Measurements from ENCODE around the gene CD276.
A peak's percentile ranks its signal among the peaks of the same experiment; 100 is the strongest.
"Not testable (repeated sequence)": the region's sequence is repeated elsewhere in the genome, so short reads cannot be mapped to it uniquely, and the experiment has no call there.

The CD276 gene

DNA sequence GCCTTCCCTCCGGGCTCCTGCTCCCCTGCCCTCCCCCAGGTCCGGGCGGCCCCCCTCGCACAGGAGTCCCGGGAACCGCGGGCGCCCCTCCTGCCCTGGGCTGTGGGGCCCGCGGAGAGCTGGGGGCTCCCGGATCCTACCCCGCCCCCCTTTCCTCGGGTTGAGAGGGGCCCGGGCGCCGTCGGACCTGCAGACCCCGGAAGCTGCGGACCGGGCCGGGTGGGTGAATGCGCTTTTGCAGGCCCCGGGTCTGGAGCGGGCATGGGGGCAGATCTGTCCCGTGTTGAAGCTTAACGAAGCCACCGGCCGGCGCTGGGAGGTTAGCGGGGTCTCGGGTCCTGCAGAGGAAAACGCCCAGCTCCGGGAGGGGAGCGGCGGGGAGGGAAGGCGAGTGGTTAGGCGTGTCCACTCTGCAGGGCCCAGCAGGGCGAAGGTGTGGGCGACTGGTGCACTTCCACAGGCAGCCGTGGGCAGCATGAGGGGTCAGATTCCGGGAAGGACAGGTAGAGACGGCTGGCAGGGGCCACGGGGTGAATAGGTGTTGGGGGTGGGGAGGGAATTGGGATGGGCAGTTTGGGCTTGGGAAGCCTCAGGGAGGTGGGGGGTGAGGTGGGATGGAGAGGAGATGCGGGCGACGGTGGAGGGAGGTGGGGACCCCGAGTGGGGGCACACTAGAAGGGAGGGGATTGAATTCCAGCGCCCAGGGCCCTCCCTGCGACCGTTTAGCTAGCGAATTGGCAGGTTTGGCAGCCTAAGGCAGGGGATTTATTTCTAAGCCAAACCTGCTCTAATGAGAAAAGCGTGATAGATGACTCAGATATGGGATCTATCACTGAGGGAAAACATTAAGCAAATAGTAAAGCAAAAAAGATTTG lies 635 bp downstream of the CD276 start:
- DNase-seq: no peak

DNA sequence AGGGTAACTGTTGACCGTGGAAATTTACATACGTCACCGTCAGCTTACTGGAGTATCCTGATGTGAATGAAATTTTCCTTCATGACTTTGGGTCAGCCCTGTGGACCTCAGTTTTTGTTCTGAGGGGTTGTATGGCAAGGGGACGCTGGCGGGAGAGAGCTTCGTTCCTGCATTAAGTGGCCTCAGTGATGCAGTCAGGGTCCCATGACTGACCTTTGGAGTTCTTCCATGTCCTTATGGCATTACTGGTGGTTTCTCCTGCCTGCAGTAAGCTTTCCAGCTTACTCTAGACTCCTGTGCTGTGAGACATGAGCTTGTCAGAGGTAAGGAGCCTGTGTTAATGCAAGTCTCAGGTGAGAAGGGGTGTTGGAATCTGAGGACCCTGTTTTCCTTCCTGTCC lies 1.8 kb downstream of the CD276 start:
- no peak for DNase-seq

DNA sequence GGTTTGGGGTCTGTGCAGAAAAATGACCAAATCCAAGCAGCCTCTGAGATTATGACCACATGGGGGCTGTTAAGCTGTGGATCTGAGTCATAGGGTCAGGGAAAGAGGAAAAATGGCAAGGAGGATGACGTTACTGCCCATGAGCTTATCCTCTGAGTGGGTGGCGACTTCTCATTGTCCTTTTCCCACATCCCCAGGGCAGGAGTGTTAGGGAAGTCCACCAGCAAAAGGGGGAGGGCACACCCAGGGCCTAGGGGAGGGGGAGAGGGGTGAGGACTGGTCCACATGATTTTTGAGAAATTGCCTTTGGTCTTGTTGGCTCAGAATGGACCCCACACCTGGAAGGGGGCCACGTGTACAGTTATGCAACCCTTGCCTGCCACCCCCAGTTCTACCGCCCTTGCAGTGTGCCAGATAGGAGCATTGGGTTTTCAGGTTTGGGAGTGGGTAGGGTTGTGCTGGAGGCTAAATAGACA lies 2.6 kb downstream of the CD276 start:
- DNase-seq: no peak

DNA sequence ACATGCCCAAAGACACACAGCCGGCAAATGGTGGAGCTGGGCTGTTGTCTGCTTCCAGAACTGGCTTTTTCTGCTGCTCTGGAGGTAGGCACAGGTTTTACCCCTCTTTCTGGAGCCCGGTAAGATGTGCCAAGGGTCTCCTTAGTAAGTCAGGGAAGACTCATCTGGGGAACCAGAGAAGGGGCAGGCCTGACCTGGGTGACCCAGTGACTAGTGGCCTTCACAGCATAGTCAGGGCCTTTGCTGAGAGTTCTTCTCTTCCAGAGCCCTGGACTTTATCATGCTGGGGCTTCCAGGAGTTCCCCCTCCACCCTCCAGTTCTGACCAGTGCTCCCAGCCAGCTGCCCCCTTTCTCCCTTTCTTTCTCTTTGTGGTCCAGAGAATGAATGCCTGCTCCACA lies 3.2 kb downstream of the CD276 start:
- DNase-seq: no peak

DNA sequence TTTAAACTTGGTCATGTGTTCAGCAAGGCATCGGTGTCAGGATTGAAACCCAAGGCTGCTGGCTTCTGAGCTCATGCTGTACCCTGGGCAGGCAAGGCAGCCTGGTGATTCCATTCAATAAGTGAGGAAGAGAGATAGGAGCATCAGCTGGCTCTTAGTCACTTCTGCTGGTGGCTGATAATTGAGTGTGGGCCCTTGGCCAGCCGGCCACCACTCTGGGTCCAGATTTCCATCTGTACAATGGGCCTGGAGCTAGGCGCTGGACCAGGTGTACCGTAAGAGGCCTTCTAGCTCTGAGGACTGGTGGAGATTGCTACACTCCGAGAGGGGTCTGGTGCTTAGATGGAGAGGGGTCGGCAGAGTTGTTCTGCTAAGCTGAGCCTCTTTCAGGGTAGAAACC lies 4.3 kb downstream of the CD276 start:
- DNase-seq: no peak

DNA sequence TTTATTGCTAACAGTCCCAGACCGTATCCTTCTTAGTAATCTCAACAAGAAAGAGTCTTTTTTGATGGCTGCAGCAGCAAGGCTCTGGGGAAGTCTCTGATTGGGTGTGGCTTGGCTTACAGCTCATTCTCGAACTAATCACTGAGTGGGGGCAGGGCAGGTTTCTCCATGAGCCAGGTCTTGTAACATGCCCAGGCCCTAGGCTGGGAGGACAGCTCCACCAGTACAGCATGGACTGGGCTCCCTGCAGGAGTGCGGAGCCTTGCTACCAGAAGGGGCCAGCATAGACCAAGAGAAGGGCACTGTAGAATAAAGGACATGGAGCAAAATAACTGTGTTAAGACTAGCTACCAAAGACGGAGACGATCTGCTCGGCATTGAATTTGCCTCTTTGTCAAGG lies 7.2 kb downstream of the CD276 start:
- no peak for DNase-seq

DNA sequence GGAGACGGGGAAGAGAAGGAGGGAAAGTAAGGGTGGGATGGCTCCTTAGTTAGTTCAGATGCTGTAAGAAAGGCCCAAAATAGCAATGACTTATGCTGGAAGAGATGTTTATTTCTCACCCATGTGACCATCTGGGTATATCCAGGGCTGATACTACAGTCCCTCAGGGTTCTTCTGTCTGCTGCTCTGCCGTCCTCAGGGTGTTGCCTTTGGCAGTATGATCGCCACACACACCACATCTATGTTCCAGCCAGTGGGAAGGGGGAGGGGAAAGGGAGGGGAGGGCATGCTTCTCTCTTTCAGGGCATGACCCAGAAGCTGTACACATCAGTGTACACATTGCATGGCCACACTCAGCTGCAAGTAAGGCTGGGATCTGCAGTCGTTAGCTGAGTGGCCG lies 10.2 kb downstream of the CD276 start:
- DNase-seq: no peak

DNA sequence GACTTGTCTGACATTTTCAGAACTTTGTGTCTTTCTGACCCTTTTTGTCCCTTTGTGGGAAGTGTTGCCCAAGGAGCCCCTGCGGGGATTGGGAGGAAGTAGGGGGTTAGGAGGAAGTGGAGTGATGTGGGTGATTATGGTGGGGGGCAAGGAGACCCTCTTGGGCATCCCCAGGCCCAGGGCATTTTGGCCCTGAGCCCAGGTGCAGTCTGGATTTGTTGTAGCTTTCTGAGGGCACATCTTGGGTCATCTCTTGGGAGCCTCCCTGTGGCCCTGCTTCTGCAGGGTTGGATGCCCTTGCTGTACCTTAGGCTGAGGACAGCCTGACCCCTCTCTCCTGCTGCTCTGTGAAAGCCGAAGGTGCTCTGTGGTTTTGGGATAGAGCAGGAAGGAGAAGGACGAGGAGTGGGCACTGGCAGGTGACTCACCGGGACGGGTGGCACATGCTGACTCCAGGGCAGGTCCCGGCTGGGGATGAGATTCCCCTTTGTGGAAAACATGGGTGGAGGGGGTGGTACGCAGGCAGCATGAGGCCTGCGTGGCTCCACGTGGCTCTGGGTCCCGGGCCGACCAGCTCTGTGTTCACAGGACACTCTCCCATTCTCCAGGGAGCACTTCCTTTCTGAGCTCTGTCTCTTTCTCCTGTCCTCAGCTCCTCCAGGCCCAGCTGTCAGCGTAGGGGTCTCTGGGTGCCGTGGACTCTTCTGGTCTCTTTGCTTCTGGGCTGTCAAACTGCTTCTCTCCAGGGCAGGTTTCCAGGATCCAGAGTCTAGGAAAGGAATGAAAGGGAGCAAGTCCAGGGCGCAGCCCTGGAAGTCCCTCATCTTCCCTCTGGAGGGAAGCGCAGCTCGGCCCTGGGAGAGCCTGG lies 11.8 kb downstream of the CD276 start:
- DNase-seq: no peak

DNA sequence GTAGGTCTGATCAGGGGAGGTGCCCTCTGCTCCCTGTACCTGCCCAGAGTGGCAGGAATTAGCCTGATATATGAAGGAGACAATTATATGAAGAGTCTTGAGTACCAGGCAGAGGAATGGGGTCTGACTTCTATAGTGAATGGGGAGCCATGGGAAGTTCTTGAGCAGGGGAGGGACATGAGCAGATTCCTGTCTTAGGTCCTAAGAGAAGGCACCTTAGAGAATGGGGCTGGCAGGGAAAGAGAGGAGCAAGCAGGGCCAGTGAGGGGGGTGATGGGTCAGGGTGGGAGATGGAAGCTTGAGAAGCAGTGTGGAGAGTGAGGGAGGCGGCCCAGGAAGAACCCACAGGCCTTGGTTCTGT lies 12.4 kb downstream of the CD276 start:
- DNase-seq: no peak

DNA sequence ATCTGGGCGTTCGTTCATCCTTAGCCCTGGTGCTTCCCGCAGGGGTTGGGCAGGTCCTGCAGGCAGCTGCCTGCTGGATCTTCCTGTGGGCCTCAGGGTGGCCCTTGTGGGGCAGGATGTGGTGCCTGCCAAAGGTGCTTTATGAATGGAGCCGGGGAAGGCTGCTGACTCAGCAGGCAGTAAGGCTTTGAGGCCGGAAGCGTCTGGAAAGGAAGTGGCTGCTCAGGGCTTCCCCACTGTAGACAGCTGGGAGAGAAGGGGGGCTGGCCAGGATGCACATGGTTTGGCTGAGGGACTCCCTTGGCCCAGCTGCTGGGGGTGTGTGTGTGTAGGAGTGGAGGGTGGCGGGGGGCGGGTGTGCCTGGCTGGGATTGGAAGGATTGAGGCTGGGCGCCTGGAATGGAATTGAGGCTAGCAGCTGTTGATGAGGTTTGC lies 12.9 kb downstream of the CD276 start:
- peak; percentile 29 to 98 for DNase-seq

DNA sequence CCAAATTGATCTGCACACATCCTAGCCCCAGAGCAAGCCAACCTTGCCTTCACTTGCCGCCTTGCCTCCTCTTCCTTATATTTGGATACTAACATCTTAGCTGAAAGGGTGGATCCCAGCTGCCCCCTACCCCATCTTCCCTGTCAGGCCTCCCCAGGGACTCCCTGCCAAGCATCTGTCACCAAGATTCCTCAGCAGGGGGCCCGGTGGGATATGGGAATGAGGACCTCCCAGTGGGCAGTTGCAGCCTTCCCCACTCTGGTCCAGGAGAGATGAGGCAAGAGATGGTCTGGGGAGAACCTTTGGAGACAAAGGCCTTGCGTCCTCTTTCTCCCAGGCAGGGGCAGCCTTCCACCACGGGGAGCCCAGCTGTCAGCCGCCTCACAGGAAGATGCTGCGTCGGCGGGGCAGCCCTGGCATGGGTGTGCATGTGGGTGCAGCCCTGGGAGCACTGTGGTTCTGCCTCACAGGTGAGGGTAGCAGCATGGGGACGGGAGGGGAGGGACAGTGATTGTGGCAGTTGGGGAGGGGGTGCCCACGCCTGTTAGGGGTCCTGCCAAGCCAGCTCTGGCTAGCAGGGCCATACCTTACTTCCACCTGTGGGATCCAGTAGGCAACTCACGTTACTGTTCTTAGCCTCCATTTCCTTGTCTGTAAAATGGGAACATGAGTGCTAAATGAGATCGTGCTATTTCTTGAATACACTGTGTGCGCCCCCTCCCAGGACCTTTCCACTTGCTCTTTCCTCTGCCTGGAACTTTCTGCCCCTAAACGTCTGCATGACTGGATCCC lies 15.3 kb downstream of the CD276 start:
- DNase-seq: no peak

DNA sequence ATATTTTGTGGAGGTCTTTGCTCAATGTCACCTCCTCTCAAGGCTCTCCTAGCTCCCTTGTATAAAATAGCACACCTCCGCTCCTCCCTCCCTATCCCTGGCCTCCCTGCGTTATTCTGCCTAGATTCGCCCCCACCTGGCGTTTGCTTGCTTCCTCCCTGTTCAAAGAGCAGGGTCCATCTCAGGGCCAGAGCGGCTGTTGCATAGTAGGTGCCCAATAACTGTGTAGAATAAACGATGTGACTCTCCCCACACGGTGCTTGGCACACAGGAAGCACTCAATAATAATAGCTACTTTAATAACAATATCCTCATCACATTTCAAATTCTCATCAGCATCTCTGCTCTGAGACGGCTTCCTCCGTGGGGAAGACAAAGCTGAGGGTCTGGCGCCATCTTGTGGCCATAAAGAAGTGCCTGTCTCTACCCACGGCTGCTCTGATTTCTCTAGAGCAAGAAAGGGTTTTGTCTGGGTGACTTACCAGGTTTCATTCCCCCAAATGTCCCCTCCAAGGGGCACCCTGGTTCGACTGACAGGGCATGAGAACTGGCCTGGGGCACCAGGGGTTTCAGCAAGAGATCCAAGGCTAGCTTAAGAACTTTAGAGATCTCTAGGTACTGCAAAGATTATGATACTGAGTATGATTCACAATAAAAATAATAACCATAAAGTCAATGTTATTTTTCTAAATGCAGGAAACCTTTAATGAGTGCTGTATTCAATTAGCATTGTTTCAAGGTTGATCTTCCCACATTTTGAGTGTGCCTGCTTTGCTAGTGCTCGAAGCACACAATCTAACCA lies 16.1 kb downstream of the CD276 start:
- DNase-seq: peak; percentile 29 to 74

DNA sequence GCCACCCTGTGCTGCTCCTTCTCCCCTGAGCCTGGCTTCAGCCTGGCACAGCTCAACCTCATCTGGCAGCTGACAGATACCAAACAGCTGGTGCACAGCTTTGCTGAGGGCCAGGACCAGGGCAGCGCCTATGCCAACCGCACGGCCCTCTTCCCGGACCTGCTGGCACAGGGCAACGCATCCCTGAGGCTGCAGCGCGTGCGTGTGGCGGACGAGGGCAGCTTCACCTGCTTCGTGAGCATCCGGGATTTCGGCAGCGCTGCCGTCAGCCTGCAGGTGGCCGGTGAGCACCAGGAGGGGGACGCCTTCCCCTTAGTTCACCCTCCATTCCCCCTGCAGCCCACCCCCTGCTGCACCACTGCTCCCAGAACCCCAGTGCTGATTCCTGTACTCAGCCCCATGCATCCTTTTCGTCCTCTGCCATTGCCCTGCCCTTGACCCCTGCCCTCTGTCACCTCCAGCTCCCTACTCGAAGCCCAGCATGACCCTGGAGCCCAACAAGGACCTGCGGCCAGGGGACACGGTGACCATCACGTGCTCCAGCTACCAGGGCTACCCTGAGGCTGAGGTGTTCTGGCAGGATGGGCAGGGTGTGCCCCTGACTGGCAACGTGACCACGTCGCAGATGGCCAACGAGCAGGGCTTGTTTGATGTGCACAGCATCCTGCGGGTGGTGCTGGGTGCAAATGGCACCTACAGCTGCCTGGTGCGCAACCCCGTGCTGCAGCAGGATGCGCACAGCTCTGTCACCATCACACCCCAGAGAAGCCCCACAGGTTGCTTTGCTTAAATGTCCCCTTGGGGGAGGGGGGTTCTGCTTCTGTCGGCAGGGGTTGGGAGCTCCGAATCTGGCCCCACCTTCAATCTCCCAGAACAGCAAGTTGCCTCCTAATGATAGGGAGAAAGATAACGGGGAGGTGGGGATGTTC lies 18.4 kb downstream of the CD276 start:
- not testable (repeated sequence) for DNase-seq

DNA sequence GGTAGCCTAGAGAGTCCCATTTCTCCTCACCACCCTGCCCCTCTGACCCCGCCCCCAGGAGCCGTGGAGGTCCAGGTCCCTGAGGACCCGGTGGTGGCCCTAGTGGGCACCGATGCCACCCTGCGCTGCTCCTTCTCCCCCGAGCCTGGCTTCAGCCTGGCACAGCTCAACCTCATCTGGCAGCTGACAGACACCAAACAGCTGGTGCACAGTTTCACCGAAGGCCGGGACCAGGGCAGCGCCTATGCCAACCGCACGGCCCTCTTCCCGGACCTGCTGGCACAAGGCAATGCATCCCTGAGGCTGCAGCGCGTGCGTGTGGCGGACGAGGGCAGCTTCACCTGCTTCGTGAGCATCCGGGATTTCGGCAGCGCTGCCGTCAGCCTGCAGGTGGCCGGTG lies 19.4 kb downstream of the CD276 start:
- not testable (repeated sequence) for DNase-seq

DNA sequence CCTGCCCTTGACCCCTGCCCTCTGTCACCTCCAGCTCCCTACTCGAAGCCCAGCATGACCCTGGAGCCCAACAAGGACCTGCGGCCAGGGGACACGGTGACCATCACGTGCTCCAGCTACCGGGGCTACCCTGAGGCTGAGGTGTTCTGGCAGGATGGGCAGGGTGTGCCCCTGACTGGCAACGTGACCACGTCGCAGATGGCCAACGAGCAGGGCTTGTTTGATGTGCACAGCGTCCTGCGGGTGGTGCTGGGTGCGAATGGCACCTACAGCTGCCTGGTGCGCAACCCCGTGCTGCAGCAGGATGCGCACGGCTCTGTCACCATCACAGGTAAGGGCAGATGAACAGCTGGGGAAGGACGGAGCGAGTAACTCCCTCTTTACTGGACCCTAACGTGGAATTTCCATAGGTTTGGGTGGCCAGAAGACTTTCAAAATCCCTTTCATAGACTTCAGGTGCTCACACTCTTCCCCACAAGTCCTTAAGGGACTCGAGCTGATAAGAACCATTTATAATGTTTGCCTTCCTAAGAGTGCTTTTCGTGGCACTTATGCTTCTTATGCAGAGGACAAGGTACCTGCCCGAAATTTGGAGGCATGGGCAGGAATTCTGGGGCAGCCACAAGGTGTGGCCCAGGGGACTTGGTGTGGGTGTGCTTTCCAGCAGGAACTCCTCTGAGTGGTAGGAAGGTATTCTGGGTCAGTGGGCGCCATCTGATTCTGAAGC lies 20.1 kb downstream of the CD276 start:
- not testable (repeated sequence) for DNase-seq

DNA sequence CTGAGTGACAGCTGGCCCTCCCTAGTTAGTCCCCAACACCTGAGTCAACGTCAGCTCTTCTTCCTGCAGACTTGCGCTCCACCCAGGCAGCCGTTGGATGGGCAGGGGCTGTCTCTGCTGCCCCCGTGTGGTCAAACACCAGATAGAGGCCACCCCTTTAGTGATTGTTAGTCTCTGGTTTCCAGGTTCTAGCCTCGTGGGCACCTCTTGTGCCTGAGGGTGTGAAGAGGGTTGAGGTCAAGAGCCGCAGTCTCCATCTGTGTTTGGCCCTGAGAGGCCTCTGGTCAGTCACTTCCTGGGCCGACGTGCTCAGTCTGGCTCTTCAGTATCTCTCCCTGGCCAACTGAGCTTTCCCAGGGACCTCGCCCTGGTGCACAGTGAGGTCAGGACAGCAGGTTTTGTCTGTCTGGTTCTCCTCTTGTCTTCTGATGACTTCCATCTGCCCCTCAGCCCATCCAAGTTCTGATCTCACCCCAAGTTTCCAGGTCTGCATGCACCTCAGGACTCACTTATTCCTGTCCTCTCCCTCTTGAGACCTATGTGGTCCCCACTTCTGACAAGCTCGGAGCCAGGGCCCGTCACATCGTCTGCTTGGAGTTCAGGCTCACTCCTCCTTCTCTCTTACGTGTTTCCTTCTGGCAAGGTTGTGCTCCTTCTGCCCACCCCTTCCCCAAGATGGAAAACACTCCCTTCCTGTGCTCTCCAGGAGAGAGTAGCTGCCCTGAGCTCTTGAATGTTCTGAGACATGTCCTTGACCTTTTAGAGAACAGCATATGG lies 20.9 kb downstream of the CD276 start:
- peak in 1 of 2 donors; percentile 13 for DNase-seq

DNA sequence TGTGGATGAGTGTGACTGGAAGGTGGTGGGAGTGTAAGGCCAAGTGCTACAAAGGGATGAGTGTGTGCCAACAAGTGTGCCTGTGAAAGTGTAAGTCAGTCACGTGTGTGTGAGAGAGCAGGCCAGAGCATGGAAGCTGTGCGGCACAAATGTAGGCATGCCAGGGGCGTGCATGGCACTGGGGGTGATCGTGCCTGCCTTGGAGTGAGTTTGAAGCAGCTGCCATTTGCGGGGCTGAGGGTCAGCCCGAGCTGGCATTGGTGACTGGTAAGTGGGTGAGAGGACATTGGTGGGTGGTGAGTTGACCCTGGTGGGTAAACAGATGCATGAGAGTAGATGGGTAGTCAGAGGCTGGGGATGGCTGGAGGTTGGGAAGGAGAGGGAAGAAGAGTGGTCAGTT lies 24.5 kb downstream of the CD276 start:
- no peak for DNase-seq

DNA sequence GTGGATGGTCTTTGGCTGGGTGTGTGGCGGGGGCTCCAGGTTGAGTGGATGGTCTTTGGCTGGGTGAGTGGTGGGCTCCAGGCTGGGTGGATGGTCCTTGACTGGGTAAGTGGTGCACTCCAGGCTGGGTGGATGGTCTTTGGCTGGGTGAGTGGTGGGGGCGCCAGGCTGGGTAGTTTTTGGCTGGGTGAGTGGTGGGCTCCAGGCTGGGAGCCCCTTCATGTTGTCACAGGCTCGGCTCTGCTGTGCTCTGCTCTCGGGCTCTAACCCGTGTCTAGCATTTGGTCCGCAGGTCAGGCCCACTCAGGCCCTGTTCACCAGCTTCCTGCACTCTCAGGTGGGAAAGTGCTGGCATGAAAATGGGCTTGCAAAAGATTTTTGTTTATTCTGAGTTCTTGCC lies 25.1 kb downstream of the CD276 start:
- DNase-seq: no peak

DNA sequence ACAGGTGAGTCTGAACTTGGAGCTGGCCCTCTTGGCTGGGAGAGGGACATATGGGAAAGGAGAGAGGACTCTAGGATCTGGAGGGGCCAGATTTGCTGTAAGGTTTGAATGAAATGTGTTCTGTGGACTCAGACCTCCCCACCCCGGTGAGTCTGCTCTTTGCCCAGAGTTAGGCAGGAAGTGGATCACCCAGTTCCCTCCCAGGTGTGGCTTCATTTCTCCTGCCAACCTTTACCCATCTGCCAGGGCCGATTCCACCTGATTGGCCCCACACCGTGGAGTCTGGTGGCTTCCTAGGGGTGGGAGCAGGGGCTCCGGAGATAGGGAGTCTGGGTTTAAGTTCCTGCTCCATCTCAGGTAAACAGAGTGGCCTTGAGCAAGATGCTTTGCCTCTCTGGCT lies 25.5 kb downstream of the CD276 start:
- DNase-seq: no peak

DNA sequence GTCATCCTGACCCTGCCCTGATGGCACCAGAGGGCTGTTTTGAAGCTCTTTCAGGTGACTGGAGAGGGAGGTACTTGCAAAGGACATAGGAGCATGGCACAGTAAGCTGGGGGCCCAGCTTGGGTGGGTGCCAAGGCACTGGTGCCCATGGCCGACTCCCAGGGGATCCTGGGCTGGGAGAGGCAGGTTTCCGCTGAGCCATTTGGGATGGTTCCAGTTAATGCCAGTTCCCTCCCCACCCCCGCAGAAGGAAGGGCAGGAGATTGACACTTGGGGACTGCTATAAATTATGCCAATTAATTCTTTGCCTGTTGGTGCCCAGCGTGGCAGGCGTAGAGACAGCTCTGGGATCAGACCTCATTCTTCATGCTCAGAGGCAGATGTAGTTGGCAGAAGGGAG lies 26.1 kb downstream of the CD276 start:
- no peak for DNase-seq
